Stromal cell of bone marrow (primary cell): ENCODE data around the gene SURF1.
"Not testable (repeated sequence)": the region's sequence is repeated elsewhere in the genome, so short reads cannot be mapped to it uniquely, and the experiment has no call there.

ENCODE experiments used
- DNase-seq: peaks from one replicate; pipeline ENCODE4 v3.0.0-alpha.2; 2012; ENCODE audit warnings: low read depth

SURF1 gene

GRCh38 chr9:133321411-133321935 lies 34.8 kb downstream of the SURF1 start:
- no peak for DNase-seq

- no peak for DNase-seq
Observed at GRCh38 chr9:133320421-133320881, 35.8 kb downstream of the SURF1 start.

GRCh38 chr9:133317551-133317950 lies 38.7 kb downstream of the SURF1 start:
- not testable (repeated sequence) for DNase-seq

- no peak for DNase-seq
Observed at GRCh38 chr9:133315997-133316396, 40.3 kb downstream of the SURF1 start.

- no peak for DNase-seq
Observed at GRCh38 chr9:133309608-133310007, 46.7 kb downstream of the SURF1 start.

GRCh38 chr9:133307301-133307700 lies 49.0 kb downstream of the SURF1 start:
- DNase-seq, result no peak

GRCh38 chr9:133306242-133307204 lies 49.8 kb downstream of the SURF1 start:
- no peak for DNase-seq

GRCh38 chr9:133305731-133306130 lies 50.6 kb downstream of the SURF1 start:
- no peak for DNase-seq

GRCh38 chr9:133304477-133305377 lies 51.6 kb downstream of the SURF1 start:
- no peak for DNase-seq

GRCh38 chr9:133304158-133304470 lies 52.2 kb downstream of the SURF1 start:
- no peak for DNase-seq

GRCh38 chr9:133303266-133304157 lies 52.8 kb downstream of the SURF1 start:
- DNase-seq, result no peak
